ENCODE results near the gene EEF1G.

DNA sequence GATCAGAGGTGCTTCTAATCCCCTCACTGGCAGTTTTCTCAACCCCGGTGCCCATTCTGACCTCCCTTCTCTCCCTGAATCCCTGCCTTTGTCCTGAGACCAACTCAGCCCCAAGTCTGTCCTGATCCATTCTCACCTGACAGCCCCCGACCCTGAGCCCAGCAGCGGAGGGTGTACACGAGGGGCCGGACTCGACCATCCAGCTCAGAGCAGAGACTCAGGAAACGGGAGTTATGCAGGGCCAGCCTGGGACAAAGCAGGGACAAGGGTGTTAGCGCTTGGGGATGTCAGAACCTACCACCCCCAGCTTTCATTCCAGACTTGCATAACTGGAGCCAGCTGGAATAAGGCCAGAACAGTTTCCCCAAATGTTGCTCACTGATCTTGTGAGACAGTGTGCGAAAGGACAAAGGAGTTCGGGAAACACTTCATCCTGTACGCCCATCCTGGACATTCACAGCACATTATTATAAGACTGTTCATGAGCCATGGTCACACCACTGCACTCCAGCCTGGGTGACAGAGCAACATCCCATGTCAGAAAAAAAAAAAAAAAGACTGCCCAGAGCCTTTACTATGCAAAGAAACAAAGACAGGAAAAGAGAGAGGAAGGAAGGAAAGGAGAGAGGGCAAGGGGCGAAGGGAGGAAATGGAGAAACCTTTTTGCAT is 3.5 kb upstream of the EEF1G start:
- TF ChIP-seq GATA2 (IDR thresholded peaks at IDR 0.05; ENCODE audit: low read depth, low read length), result no peak
- TF ChIP-seq GATA3 (IDR thresholded peaks at IDR 0.05; ENCODE audit: low read depth, low read length), result no peak

Measured in SH-SY5Y (cell line).